ENCODE measurements around the gene B4GALNT4. TPM values are rescaled to one million over a fixed set of nuclear protein-coding genes. Genes with fewer than 3 reads are reported as not detected.
"Not testable (repeated sequence)": the region's sequence is repeated elsewhere in the genome, so short reads cannot be mapped to it uniquely, and the experiment has no call there.

B4GALNT4 gene
- total and polyA plus RNA-seq, 2 of the 13 experiments (the other 11 are each of a cell fraction or from before 2014, with no cell fraction given), result 30.5 to 50.1 TPM

DNA sequence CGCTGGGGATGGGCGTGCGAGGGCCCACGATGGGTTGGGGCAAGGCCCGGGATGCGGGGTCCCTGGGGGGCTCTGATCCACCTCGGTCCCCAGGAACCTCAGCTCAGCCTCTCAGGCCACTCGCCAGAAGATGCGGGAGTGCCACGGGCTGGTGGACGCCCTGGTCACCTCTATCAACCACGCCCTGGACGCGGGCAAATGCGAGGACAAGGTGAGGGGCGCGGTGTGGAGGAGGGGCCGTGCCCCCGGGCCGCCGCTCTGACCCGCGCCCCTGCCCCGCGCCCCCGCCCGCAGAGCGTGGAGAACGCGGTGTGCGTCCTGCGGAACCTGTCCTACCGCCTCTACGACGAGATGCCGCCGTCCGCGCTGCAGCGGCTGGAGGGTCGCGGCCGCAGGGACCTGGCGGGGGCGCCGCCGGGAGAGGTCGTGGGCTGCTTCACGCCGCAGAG, 31.0 kb downstream of the B4GALNT4 start:
- no peak for FAIRE-seq
- WGBS (ENCODE audit: low lambda C conversion rate), result over 99% methylated on average over 33 of the region's 50 CpGs

DNA sequence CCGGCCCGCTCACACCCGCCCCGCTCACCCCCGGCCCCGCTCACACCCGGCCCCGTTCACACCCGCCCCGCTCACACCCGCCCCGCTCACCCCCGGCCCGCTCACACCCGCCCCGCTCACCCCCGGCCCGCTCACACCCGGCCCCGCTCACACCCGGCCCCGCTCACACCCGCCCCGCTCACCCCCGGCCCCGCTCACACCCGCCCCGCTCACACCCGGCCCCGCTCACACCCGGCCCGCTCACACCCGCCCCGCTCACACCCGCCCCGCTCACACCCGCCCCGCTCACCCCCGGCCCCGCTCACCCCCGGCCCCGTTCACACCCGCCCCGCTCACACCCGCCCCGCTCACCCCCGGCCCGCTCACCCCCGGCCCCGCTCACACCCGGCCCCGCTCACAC, 31.9 kb downstream of the B4GALNT4 start:
- peaks cover 5 to 24% of the 10 kb centered on the region in 2 experiments; a peak in 3 of 5 replicates for H3K36me3 ChIP-seq (replicated peaks in 1 of 2; ENCODE audit: control insufficient read depth in 1 of 2, insufficient read depth in 2 of 2, low read length in 2 of 2)
- H3K9ac ChIP-seq (ENCODE audit: insufficient read depth, low read depth, low read length); CTCF ChIA-PET (ENCODE audit: low intra/inter-chr PET ratio, low total read pairs); H2AFZ ChIP-seq (ENCODE audit: low read length); DNase-seq (ENCODE audit: low spot score); H3K9me3 ChIP-seq (ENCODE audit: low read length); BruUV-seq (replicated peaks); intact Hi-C loops (cut with micrococcal nuclease; ENCODE audit: unreplicated experiment); H3K27ac ChIP-seq (ENCODE audit: extremely low read length, insufficient read depth, low read length); H3K79me2 ChIP-seq (ENCODE audit: insufficient read depth, low read length); H3K27me3 ChIP-seq (ENCODE audit: control insufficient read depth in 1 of 2, insufficient read depth in 2 of 2, low read length in 2 of 2); POLR2A ChIA-PET; ATAC-seq; in situ Hi-C loops (cut with HindIII; ENCODE audit: extremely low pct_ligation_motif_present, low pct_unique_long_range_greater_than_20kb); H3K4me3 ChIP-seq (replicated peaks in 1 of 3; ENCODE audit: insufficient read depth in 1 of 3, low read depth in 2 of 3, low read length in 3 of 3); H3K4me2 ChIP-seq (ENCODE audit: low read depth, low read length); FAIRE-seq; H4K20me1 ChIP-seq (ENCODE audit: insufficient read depth, low read length): not testable (repeated sequence)
- H3K4me1 ChIP-seq (ENCODE audit: insufficient read depth, low read length), result peaks cover 15% of the 10 kb centered on the region
- WGBS (ENCODE audit: low lambda C conversion rate), result no CpG with 5 or more reads among the region's 52 CpGs

More for the DNA sequence above, 31.0 kb downstream of the B4GALNT4 start:
- TF ChIP-seq AGO2 (optimal IDR thresholded peaks at IDR 0.05; ENCODE audit: low read depth, low read length) (peak; percentile 17), IRF2 (CRISPR knock-in tag; IDR thresholded peaks at IDR 0.05) (no peak), PTBP1 (IDR thresholded peaks at IDR 0.05; ENCODE audit: low read depth, low read length, poor library complexity, severe bottlenecking) (no peak)
- TF ChIP-seq, protein P1, sequence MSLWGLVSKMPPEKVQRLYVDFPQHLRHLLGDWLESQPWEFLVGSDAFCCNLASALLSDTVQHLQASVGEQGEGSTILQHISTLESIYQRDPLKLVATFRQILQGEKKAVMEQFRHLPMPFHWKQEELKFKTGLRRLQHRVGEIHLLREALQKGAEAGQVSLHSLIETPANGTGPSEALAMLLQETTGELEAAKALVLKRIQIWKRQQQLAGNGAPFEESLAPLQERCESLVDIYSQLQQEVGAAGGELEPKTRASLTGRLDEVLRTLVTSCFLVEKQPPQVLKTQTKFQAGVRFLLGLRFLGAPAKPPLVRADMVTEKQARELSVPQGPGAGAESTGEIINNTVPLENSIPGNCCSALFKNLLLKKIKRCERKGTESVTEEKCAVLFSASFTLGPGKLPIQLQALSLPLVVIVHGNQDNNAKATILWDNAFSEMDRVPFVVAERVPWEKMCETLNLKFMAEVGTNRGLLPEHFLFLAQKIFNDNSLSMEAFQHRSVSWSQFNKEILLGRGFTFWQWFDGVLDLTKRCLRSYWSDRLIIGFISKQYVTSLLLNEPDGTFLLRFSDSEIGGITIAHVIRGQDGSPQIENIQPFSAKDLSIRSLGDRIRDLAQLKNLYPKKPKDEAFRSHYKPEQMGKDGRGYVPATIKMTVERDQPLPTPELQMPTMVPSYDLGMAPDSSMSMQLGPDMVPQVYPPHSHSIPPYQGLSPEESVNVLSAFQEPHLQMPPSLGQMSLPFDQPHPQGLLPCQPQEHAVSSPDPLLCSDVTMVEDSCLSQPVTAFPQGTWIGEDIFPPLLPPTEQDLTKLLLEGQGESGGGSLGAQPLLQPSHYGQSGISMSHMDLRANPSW (CRISPR knock-in tag; IDR thresholded peaks at IDR 0.05; ENCODE audit: borderline replicate concordance), result no peak
- H3K4me2 ChIP-seq (ENCODE audit: low read depth, low read length), result no peak overlapping the region
- no peak overlapping the region for H3K9ac ChIP-seq (ENCODE audit: insufficient read depth, low read depth, low read length)
- H3K27me3 ChIP-seq (ENCODE audit: control insufficient read depth in 1 of 2, insufficient read depth in 2 of 2, low read length in 2 of 2), result no peaks in the 10 kb centered on the region
- H2AFZ ChIP-seq (ENCODE audit: low read length), result no peak overlapping the region
- H3K4me1 ChIP-seq (ENCODE audit: insufficient read depth, low read length), result peaks cover 24% of the 10 kb centered on the region
- no peaks in the 10 kb centered on the region for H4K20me1 ChIP-seq (ENCODE audit: insufficient read depth, low read length)
- ChIA-PET CTCF (ENCODE audit: low intra/inter-chr PET ratio, low total read pairs) (no interaction called here), POLR2A (no interaction called here)
- peaks cover 5 to 24% of the 10 kb centered on the region in 2 experiments; a peak in 3 of 5 replicates for H3K36me3 ChIP-seq (replicated peaks in 1 of 2; ENCODE audit: control insufficient read depth in 1 of 2, insufficient read depth in 2 of 2, low read length in 2 of 2)
- DNase-seq (ENCODE audit: low spot score), result no peak
- in situ Hi-C loops (cut with HindIII; ENCODE audit: extremely low pct_ligation_motif_present, low pct_unique_long_range_greater_than_20kb) (no loop called here), intact Hi-C loops (cut with micrococcal nuclease; ENCODE audit: unreplicated experiment) (no loop called here)
- H3K4me3 ChIP-seq (replicated peaks in 1 of 3; ENCODE audit: insufficient read depth in 1 of 3, low read depth in 2 of 3, low read length in 3 of 3), result no peak overlapping the region
- peaks cover under 1% of the 10 kb centered on the region for H3K79me2 ChIP-seq (ENCODE audit: insufficient read depth, low read length)
- H3K9me3 ChIP-seq (ENCODE audit: low read length), result no peaks in the 10 kb centered on the region
- BruUV-seq (replicated peaks), result no TSS peak
- H3K27ac ChIP-seq (ENCODE audit: extremely low read length, insufficient read depth, low read length), result no peak overlapping the region
- no peak for ATAC-seq
